BLaER1 (cell line): ENCODE data around the gene OSBPL5.
A peak's percentile ranks its signal among the peaks of the same experiment; 100 is the strongest.

Experiments
- H3K27ac ChIP-seq: shearing (Covaris generic); formaldehyde crosslinking; 2 replicates; pipeline ENCODE4 v1.8.1; 2022
- H3K27me3 ChIP-seq: shearing (Covaris generic); formaldehyde crosslinking; 2 replicates; pipeline ENCODE4 v1.8.1; 2022
- H3K36me3 ChIP-seq: shearing (Covaris generic); formaldehyde crosslinking; 2 replicates; pipeline ENCODE4 v1.8.1; 2022
- H3K4me1 ChIP-seq: shearing (Covaris generic); formaldehyde crosslinking; 2 replicates; pipeline ENCODE4 v1.8.1; 2022
- H3K4me2 ChIP-seq: shearing (Covaris generic); formaldehyde crosslinking; 2 replicates; pipeline ENCODE4 v1.8.1; 2022
- H3K4me3 ChIP-seq: shearing (Covaris generic); formaldehyde crosslinking; 2 replicates; pipeline ENCODE4 v1.8.1; 2022
- H3K9ac ChIP-seq: shearing (Covaris generic); formaldehyde crosslinking; 2 replicates; pipeline ENCODE4 v1.8.1; 2022
- H3K9me3 ChIP-seq: shearing (Covaris generic); formaldehyde crosslinking; 2 replicates; pipeline ENCODE4 v1.8.1; 2022
- H4K20me1 ChIP-seq: shearing (Covaris generic); formaldehyde crosslinking; 2 replicates; pipeline ENCODE4 v1.8.1; 2022
- Cebpa-rat ChIP-seq: shearing (Covaris generic); IDR thresholded peaks from 2 replicates; pipeline ENCODE4 v1.8.1; 2022

The OSBPL5 gene

GRCh38 chr11:3182462-3182852 is 17.3 kb upstream of the OSBPL5 start:
- Histone ChIP-seq H3K36me3 (no peaks in the 10 kb centered on the region), H3K4me1 (peaks cover 19% of the 10 kb centered on the region; the same call in 1 of the 2 replicates), H3K4me2 (no peak overlapping the region), H4K20me1 (no peaks in the 10 kb centered on the region), H3K27me3 (no peaks in the 10 kb centered on the region), H3K9ac (no peak overlapping the region), H3K9me3 (0 out of 2 replicates have a peak, but pooled peaks cover 4% of the 10 kb centered on the region), H3K27ac (no peak overlapping the region), H3K4me3 (no peak overlapping the region)
- no peak for TF ChIP-seq Cebpa-rat

- no peak for TF ChIP-seq Cebpa-rat
These were observed 16.8 kb upstream of the OSBPL5 start for GRCh38 chr11:3181725-3182461.

GRCh38 chr11:3180869-3181268 is 15.8 kb upstream of the OSBPL5 start:
- Histone ChIP-seq H3K27ac (no peak overlapping the region), H3K4me3 (no peak overlapping the region), H3K9ac (no peak overlapping the region), H3K9me3 (peaks cover 20% of the 10 kb centered on the region), H3K27me3 (no peaks in the 10 kb centered on the region), H3K4me2 (no peak overlapping the region), H3K4me1 (peaks cover 13% of the 10 kb centered on the region; the same call in 1 of the 2 replicates), H3K36me3 (no peaks in the 10 kb centered on the region), H4K20me1 (no peaks in the 10 kb centered on the region)
- TF ChIP-seq Cebpa-rat: no peak

More at GRCh38 chr11:3181725-3182461, 16.8 kb upstream of the OSBPL5 start:
- H3K4me3 ChIP-seq: no peak overlapping the region
- no peak overlapping the region for H3K4me2 ChIP-seq
- no peak overlapping the region for H3K9ac ChIP-seq
- peaks cover 17% of the 10 kb centered on the region; the same call in 1 of the 2 replicates for H3K4me1 ChIP-seq
- no peaks in the 10 kb centered on the region for H3K27me3 ChIP-seq
- no peaks in the 10 kb centered on the region for H3K36me3 ChIP-seq
- H3K27ac ChIP-seq: no peak overlapping the region
- no peaks in the 10 kb centered on the region for H4K20me1 ChIP-seq
- H3K9me3 ChIP-seq: peaks cover 10% of the 10 kb centered on the region

- Histone ChIP-seq H3K9ac (no peak overlapping the region), H3K27me3 (no peaks in the 10 kb centered on the region), H3K9me3 (peaks cover 22% of the 10 kb centered on the region), H3K4me3 (no peak overlapping the region), H3K4me1 (peaks cover 12% of the 10 kb centered on the region; the same call in 1 of the 2 replicates), H4K20me1 (no peaks in the 10 kb centered on the region), H3K27ac (no peak overlapping the region), H3K36me3 (no peaks in the 10 kb centered on the region), H3K4me2 (no peak overlapping the region)
- peak; percentile 88 for TF ChIP-seq Cebpa-rat
These were observed 13.2 kb upstream of the OSBPL5 start for GRCh38 chr11:3178349-3178748.

- H3K9me3 ChIP-seq: peaks cover 22% of the 10 kb centered on the region
- H3K36me3 ChIP-seq: no peaks in the 10 kb centered on the region
- H3K4me3 ChIP-seq: no peak overlapping the region
- no peak overlapping the region for H3K27ac ChIP-seq
- no peak for TF ChIP-seq Cebpa-rat
- no peaks in the 10 kb centered on the region for H4K20me1 ChIP-seq
- H3K4me2 ChIP-seq: no peak overlapping the region
- H3K4me1 ChIP-seq: peaks cover 7% of the 10 kb centered on the region; the same call in 1 of the 2 replicates
- H3K9ac ChIP-seq: no peak overlapping the region
- no peaks in the 10 kb centered on the region for H3K27me3 ChIP-seq
These were observed 12.8 kb upstream of the OSBPL5 start for GRCh38 chr11:3177931-3178330.

- H3K9me3 ChIP-seq: peaks cover 22% of the 10 kb centered on the region
- H3K36me3 ChIP-seq: no peaks in the 10 kb centered on the region
- H3K4me1 ChIP-seq: peaks cover 17% of the 10 kb centered on the region
- no peaks in the 10 kb centered on the region for H4K20me1 ChIP-seq
- no peak overlapping the region for H3K4me3 ChIP-seq
- no peaks in the 10 kb centered on the region for H3K27me3 ChIP-seq
- no peak overlapping the region for H3K9ac ChIP-seq
- H3K27ac ChIP-seq: no peak overlapping the region
- H3K4me2 ChIP-seq: no peak overlapping the region
- no peak for TF ChIP-seq Cebpa-rat
These were observed 11.4 kb upstream of the OSBPL5 start for GRCh38 chr11:3176487-3176886.

- no peak overlapping the region for H3K4me3 ChIP-seq
- no peaks in the 10 kb centered on the region for H3K27me3 ChIP-seq
- H3K9me3 ChIP-seq: peaks cover 22% of the 10 kb centered on the region
- H3K9ac ChIP-seq: no peak overlapping the region
- peaks cover 25% of the 10 kb centered on the region for H3K4me1 ChIP-seq
- no peak for TF ChIP-seq Cebpa-rat
- no peak overlapping the region for H3K4me2 ChIP-seq
- H4K20me1 ChIP-seq: no peaks in the 10 kb centered on the region
- no peaks in the 10 kb centered on the region for H3K36me3 ChIP-seq
- H3K27ac ChIP-seq: no peak overlapping the region
These were observed 10.1 kb upstream of the OSBPL5 start for GRCh38 chr11:3175194-3175593.

- H3K9ac ChIP-seq: no peak overlapping the region
- H3K4me1 ChIP-seq: peaks cover 33% of the 10 kb centered on the region
- no peak overlapping the region for H3K4me2 ChIP-seq
These were observed 9.3 kb upstream of the OSBPL5 start for GRCh38 chr11:3174387-3174786.

GRCh38 chr11:3173795-3174194 is 8.7 kb upstream of the OSBPL5 start:
- Histone ChIP-seq H3K9ac (no peak overlapping the region), H3K9me3 (peaks cover 22% of the 10 kb centered on the region), H4K20me1 (no peaks in the 10 kb centered on the region), H3K27ac (no peak overlapping the region), H3K36me3 (no peaks in the 10 kb centered on the region), H3K4me1 (peaks cover 39% of the 10 kb centered on the region), H3K4me2 (no peak overlapping the region), H3K27me3 (no peaks in the 10 kb centered on the region), H3K4me3 (no peak overlapping the region)
- no peak for TF ChIP-seq Cebpa-rat

More at GRCh38 chr11:3174387-3174786, 9.3 kb upstream of the OSBPL5 start:
- Histone ChIP-seq H3K36me3 (no peaks in the 10 kb centered on the region), H3K9me3 (peaks cover 22% of the 10 kb centered on the region), H3K27ac (no peak overlapping the region), H3K4me3 (no peak overlapping the region), H4K20me1 (no peaks in the 10 kb centered on the region), H3K27me3 (no peaks in the 10 kb centered on the region)
- no peak for TF ChIP-seq Cebpa-rat

- H3K4me2 ChIP-seq: peak overlapping the region; percentile 83
- H3K36me3 ChIP-seq: no peaks in the 10 kb centered on the region
- H3K9ac ChIP-seq: no peak overlapping the region
- H3K27ac ChIP-seq: no peak overlapping the region
- H3K27me3 ChIP-seq: no peaks in the 10 kb centered on the region
- H4K20me1 ChIP-seq: no peaks in the 10 kb centered on the region
- peaks cover 18% of the 10 kb centered on the region for H3K9me3 ChIP-seq
- peaks cover 56% of the 10 kb centered on the region for H3K4me1 ChIP-seq
- H3K4me3 ChIP-seq: no peak overlapping the region
- no peak for TF ChIP-seq Cebpa-rat
These were observed 6.9 kb upstream of the OSBPL5 start for GRCh38 chr11:3171931-3172560.
